Subcutaneous adipose tissue (tissue), 4 donors: ENCODE measurements around the gene CDNF. TPM values are rescaled to one million over a fixed set of nuclear protein-coding genes. Genes with fewer than 3 reads are reported as not detected.

ENCODE experiments used
- total RNA-seq, 4 donors: library from RNA; depleted of rRNA; stranded (reverse); fragments of >200 nt; gene quantifications; one replicate each; pipeline ENCODE4 v1.1.0, GENCODE V29; 2016
- TF ChIP-seq, protein P1 (sequence below): fragments of 450-650 bp; IDR thresholded peaks from one replicate; pipeline ENCODE4 v1.5.1; 2016; ENCODE audit warnings: low read depth, mild to moderate bottlenecking, control low read depth, antibody characterized with exemption, moderate library complexity

The CDNF gene
- total RNA-seq, 4 donors from 2014 or later = 2.0 to 6.8 (median 2.7) TPM

GRCh38 chr10:14821635-14822375, 16.0 kb downstream of the CDNF start:
- TF ChIP-seq, protein P1, sequence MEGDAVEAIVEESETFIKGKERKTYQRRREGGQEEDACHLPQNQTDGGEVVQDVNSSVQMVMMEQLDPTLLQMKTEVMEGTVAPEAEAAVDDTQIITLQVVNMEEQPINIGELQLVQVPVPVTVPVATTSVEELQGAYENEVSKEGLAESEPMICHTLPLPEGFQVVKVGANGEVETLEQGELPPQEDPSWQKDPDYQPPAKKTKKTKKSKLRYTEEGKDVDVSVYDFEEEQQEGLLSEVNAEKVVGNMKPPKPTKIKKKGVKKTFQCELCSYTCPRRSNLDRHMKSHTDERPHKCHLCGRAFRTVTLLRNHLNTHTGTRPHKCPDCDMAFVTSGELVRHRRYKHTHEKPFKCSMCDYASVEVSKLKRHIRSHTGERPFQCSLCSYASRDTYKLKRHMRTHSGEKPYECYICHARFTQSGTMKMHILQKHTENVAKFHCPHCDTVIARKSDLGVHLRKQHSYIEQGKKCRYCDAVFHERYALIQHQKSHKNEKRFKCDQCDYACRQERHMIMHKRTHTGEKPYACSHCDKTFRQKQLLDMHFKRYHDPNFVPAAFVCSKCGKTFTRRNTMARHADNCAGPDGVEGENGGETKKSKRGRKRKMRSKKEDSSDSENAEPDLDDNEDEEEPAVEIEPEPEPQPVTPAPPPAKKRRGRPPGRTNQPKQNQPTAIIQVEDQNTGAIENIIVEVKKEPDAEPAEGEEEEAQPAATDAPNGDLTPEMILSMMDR = no peak

DNA sequence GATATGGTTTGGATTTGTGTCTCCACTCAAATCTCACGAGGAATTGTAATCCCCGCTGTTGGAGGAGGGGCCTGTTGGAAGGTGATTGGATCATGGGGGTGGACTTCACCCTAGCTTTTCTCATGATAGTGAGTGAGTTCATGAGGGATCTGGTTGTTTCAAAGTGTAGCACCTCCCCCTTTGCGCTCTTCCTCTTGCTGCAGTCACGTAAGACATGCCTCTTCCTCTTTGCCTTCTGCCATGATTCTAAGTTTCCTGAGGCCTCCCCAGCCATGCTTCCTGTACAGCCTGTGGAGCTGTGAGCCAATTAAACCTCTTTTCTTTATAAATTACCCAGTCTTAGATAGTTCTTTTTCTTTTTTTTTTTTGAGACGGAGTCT, 17.1 kb downstream of the CDNF start:
- TF ChIP-seq, protein P1 = no peak

DNA sequence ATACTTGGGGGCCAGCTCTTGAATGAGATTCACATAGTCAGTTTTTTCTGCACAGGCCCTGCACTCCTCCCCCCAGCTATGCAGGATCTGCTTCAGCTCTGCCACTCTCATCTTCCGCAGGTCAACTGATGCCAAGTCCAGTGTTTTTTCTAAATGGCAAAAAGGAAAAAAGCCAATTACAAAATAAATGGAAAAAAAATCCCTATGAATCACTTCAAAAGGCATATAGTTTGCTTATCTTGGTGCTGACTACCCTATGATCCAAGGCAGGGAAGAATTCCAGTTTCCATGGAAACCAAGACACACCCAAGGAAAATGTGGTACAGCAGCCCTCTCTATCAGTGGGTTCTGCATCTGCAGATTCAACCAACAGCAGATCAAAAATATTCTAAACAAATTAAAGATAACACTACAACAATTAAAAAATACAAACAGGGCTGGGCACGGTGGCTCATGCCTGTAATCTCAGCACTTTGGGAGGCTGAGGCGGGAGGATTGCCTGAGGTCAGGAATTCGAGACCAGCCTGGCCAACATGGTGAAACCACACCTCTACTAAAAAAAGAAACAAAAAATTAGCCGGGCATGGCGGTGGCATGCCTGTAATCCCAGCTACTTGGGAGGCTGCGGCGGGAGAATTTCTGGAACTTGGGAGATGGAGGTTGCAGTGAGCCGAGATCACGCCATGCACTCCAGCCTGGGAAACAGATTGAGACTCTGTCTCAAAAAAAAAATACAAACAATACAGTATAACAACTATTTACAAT, 17.6 kb downstream of the CDNF start:
- TF ChIP-seq, protein P1 = no peak

- TF ChIP-seq, protein P1 = no peak
Measured at GRCh38 chr10:14815681-14816080, 22.2 kb downstream of the CDNF start.

DNA sequence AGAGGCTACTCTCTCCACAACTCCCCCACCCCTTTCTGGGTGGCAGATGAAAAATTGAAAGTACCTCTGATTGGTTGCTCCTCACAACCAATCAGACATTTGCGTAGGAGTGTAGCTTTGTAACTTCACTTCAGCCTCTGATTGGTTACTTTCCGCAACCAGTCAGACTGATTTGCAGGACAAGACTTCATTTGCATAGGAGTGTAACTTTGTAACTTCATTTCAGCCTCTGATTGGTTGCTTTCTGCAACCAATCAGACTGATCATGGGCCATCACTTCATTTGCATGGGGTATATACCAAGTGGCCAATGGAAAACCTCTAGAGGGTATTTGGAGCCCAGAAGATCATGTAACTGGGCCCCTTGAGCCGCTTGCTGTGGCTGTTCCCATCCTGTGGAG, 25.6 kb downstream of the CDNF start:
- TF ChIP-seq, protein P1 = no peak

DNA sequence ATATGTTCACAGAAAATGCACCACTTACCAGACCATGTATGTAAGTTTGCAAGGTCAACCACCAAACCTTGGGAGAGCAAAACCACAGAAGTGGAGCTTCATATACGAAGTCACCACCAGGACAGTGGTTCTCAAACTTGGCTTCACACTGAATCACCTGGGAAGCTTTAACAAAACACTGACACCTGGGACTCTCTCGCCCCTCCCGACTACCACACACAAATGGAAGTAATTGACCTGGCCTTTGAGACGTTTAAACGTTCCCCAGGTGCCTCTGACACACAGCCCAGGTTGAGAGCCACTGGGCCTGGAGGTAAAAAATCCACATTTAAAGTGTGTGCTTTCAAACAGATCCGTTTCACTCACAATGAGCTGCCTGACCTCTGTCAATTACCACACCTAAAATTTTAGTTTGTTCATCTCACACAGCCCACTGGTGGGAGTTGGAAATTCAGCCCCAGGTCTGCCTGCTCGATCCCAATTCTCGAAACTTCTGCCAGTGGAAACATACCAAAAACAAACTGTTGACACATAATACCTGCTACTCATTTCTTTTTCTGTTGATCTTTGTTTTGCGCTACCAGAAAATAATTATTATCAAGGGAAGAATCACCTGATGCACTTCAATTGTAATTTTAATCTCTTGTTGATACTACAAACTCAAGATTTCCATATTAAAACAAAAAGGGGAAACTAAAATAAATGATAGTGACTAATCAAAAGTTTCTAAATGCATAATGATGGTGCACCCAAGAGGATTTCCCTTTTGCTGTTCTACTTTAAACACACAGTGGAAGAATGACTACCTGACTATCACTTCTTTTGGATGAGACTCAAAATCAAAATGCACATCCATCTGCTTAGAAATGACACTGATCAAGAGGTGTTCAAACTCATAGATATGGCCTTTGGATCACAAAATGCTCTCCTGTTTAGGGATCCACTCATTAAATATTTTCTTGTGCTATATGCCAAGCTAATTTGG, 26.6 kb downstream of the CDNF start:
- TF ChIP-seq, protein P1 = no peak
